MCF 10A (cell line): ENCODE measurements around the gene NLRC5. TPM values are rescaled to one million over a fixed set of nuclear protein-coding genes. Genes with fewer than 3 reads are reported as not detected.
"Not testable (repeated sequence)": the region's sequence is repeated elsewhere in the genome, so short reads cannot be mapped to it uniquely, and the experiment has no call there.

Experiments used
- BruUV-seq: library from RNA; stranded (reverse); fragments of 400-500 nt; replicated peaks from 2 replicates; lab custom pipeline; 2021; lab: Mats Ljungman, UMichigan
- CTCF ChIA-PET: fragments of 300-600 bp; sonication (Branson Sonifier 250); formaldehyde crosslinking; extraction: SDS; loops from one replicate; lab custom pipeline; 2021; ENCODE audit warnings: antibody characterized with exemption, inconsistent platforms; lab: Yijun Ruan, JAX
- POLR2A ChIA-PET: fragments of 300-600, 350-650 bp; sonication (Branson Sonifier 250); formaldehyde crosslinking; extraction: SDS; loops from one replicate; lab custom pipeline; 2020; ENCODE audit warnings: antibody characterized with exemption, inconsistent platforms; lab: Yijun Ruan, JAX
- DNase-seq: peaks from one replicate; pipeline ENCODE4 v3.0.0-alpha.2; 2018; ENCODE audit not compliant: unreplicated experiment
- H3K27ac Mint-ChIP-seq: one replicate; pipeline ENCODE4 v1.8.0; 2022; ENCODE audit warnings: mild to moderate bottlenecking, low read depth, mixed read lengths; ENCODE audit not compliant: unreplicated experiment
- H3K27me3 Mint-ChIP-seq: one replicate; pipeline ENCODE4 v1.8.0; 2022; ENCODE audit warnings: mixed read lengths; ENCODE audit not compliant: insufficient read depth, unreplicated experiment
- H3K36me3 Mint-ChIP-seq: one replicate; pipeline ENCODE4 v1.8.0; 2022; ENCODE audit warnings: mild to moderate bottlenecking, moderate library complexity, mixed read lengths; ENCODE audit not compliant: insufficient read depth, unreplicated experiment
- H3K4me1 Mint-ChIP-seq: one replicate; pipeline ENCODE4 v1.8.0; 2022; ENCODE audit warnings: mixed read lengths; ENCODE audit not compliant: insufficient read depth, unreplicated experiment
- H3K4me3 Mint-ChIP-seq: one replicate; pipeline ENCODE4 v1.8.0; 2022; ENCODE audit warnings: mild to moderate bottlenecking, moderate library complexity, mixed read lengths; ENCODE audit not compliant: unreplicated experiment
- H3K9me3 Mint-ChIP-seq: one replicate; pipeline ENCODE4 v1.8.0; 2022; ENCODE audit warnings: mixed read lengths; ENCODE audit not compliant: unreplicated experiment
- CTCF ChIP-seq: fragments of 200-600 bp; IDR thresholded peaks from one replicate; pipeline ENCODE4 v1.8.0; 2022; ENCODE audit warnings: antibody characterized with exemption, mild to moderate bottlenecking; ENCODE audit not compliant: unreplicated experiment
- intact Hi-C: fragments of 100-400 bp; cut with micrococcal nuclease; formaldehyde crosslinking; loops from 2 replicates; pipeline ENCODE4 v1.14.1; 2022
- total RNA-seq: library from RNA; stranded (reverse); gene quantifications from 2 replicates; pipeline ENCODE4 v1.2.3, GENCODE V29; 2022

The NLRC5 gene
- total RNA-seq, 1 experiment from 2014 or later = 8.0 TPM

- no peaks in the 10 kb centered on the region for H3K9me3 Mint-ChIP-seq
- ChIA-PET POLR2A (interaction anchor here (0.6 to 1.7 kb wide), 3 partner anchors 15 to 161 kb away, joined by 3 to 5 read pairs (median 4); partner anchors contain the start of gene NLRC5), CTCF (interaction anchor here (0.6 kb wide), 2 partner anchors 95 to 428 kb away, joined by 3 to 4 read pairs; no protein-coding TSS in a partner anchor)
- no peaks in the 10 kb centered on the region for H3K36me3 Mint-ChIP-seq
- no peak for DNase-seq
- H3K4me1 Mint-ChIP-seq = no peaks in the 10 kb centered on the region
- no peaks in the 10 kb centered on the region for H3K27me3 Mint-ChIP-seq
- no peak for TF ChIP-seq CTCF
- H3K27ac Mint-ChIP-seq = no peak overlapping the region
- BruUV-seq = no TSS peak
- intact Hi-C loops = no loop called here
- H3K4me3 Mint-ChIP-seq = no peak overlapping the region
These were observed 15.3 kb downstream of the NLRC5 start for GRCh38 chr16:57004387-57005250.

- CTCF ChIA-PET = interaction anchor here (0.6 kb wide), 2 partner anchors 96 to 429 kb away, joined by 3 to 4 read pairs; no protein-coding TSS in a partner anchor
- H3K36me3 Mint-ChIP-seq, H3K9me3 Mint-ChIP-seq, H3K27me3 Mint-ChIP-seq, H3K4me3 Mint-ChIP-seq, H3K4me1 Mint-ChIP-seq, H3K27ac Mint-ChIP-seq, BruUV-seq, intact Hi-C loops, DNase-seq: not testable (repeated sequence)
- POLR2A ChIA-PET = interaction anchor here (1.7 kb wide), 1 partner anchor 16 kb away, joined by 5 read pairs; the partner anchor contains the start of gene NLRC5
These were observed 16.2 kb downstream of the NLRC5 start for GRCh38 chr16:57005597-57005996.

- no peak for DNase-seq
- no TSS peak for BruUV-seq
- intact Hi-C loops = no loop called here
- H3K9me3 Mint-ChIP-seq = no peaks in the 10 kb centered on the region
- H3K27me3 Mint-ChIP-seq = no peaks in the 10 kb centered on the region
- CTCF ChIA-PET = interaction anchor here (0.6 to 0.7 kb wide), 2 partner anchors 101 to 580 kb away, joined by 3 read pairs; no protein-coding TSS in a partner anchor
- no peak overlapping the region for H3K27ac Mint-ChIP-seq
- TF ChIP-seq CTCF = no peak
- POLR2A ChIA-PET = no interaction called here
- no peak overlapping the region for H3K4me3 Mint-ChIP-seq
- H3K4me1 Mint-ChIP-seq = no peaks in the 10 kb centered on the region
- H3K36me3 Mint-ChIP-seq = no peaks in the 10 kb centered on the region
These were observed 17.7 kb downstream of the NLRC5 start for GRCh38 chr16:57007050-57007449.

GRCh38 chr16:57007530-57007929 is 18.2 kb downstream of the NLRC5 start:
- Mint-ChIP-seq H3K36me3 (no peaks in the 10 kb centered on the region), H3K27ac (no peak overlapping the region), H3K9me3 (no peaks in the 10 kb centered on the region), H3K4me1 (no peaks in the 10 kb centered on the region), H3K4me3 (no peak overlapping the region), H3K27me3 (no peaks in the 10 kb centered on the region)
- BruUV-seq = no TSS peak
- intact Hi-C loops = no loop called here
- TF ChIP-seq CTCF = no peak
- ChIA-PET POLR2A (no interaction called here), CTCF (interaction anchor here (0.6 to 0.7 kb wide), 2 partner anchors 100 to 581 kb away, joined by 3 read pairs; no protein-coding TSS in a partner anchor)
- no peak for DNase-seq
